IgD-negative memory B cell (primary cell): ENCODE results near the gene KCNV2. TPM values are rescaled to one million over a fixed set of nuclear protein-coding genes. Genes with fewer than 3 reads are reported as not detected.
A peak's percentile ranks its signal among the peaks of the same experiment; 100 is the strongest.
"Not testable (repeated sequence)": the region's sequence is repeated elsewhere in the genome, so short reads cannot be mapped to it uniquely, and the experiment has no call there.

Source experiments
- H3K27ac Mint-ChIP-seq, 3 donors: one replicate each; pipeline ENCODE4 v1.8.0; 2020 to 2022; ENCODE audit warnings: mild to moderate bottlenecking in 3 of 3, mixed read lengths in 3 of 3, moderate library complexity in 1 of 3
- H3K27me3 Mint-ChIP-seq: one replicate; pipeline ENCODE4 v1.8.0; 2021; ENCODE audit warnings: mixed read lengths
- H3K36me3 Mint-ChIP-seq: one replicate; pipeline ENCODE4 v1.8.0; 2020; ENCODE audit warnings: mild to moderate bottlenecking, mixed read lengths
- H3K4me1 Mint-ChIP-seq, 3 donors: one replicate each; pipeline ENCODE4 v1.8.0; 2020 to 2022; ENCODE audit warnings: mixed read lengths in 3 of 3, mild to moderate bottlenecking in 1 of 3
- H3K4me3 Mint-ChIP-seq, 4 donors: one replicate each; pipeline ENCODE4 v1.8.0; 2020 to 2022; ENCODE audit warnings: mild to moderate bottlenecking in 4 of 4, mixed read lengths in 4 of 4, moderate library complexity in 3 of 4
- H3K9me3 Mint-ChIP-seq, 3 donors: one replicate each; pipeline ENCODE4 v1.8.0; 2020 to 2021; ENCODE audit warnings: mixed read lengths in 3 of 3, mild to moderate bottlenecking in 1 of 3
- polyA plus RNA-seq: library from polyadenylated mRNA; unstranded; fragments of 300-500 nt; fragmentation: Illumina TruSeq; gene quantifications from one replicate; pipeline ENCODE4 v1.2.3, GENCODE V29; 2021

Gene KCNV2
- polyA plus RNA-seq, 1 donor from 2014 or later = not detected

GRCh38 chr9:2700909-2701550 is 16.3 kb upstream of the KCNV2 start:
- H3K27me3 Mint-ChIP-seq = peaks cover 2% of the 10 kb centered on the region
- no peaks in the 10 kb centered on the region for H3K9me3 Mint-ChIP-seq
- H3K4me3 Mint-ChIP-seq = no peak overlapping the region
- H3K4me1 Mint-ChIP-seq = no peaks in the 10 kb centered on the region
- H3K27ac Mint-ChIP-seq = no peak overlapping the region
- no peaks in the 10 kb centered on the region for H3K36me3 Mint-ChIP-seq

- Mint-ChIP-seq H3K9me3 (peaks cover 0 to 2% (median 0%) of the 10 kb centered on the region in 3 donors), H3K36me3 (no peaks in the 10 kb centered on the region), H3K27ac (no peak overlapping the region), H3K27me3 (peaks cover 2% of the 10 kb centered on the region), H3K4me3 (no peak overlapping the region), H3K4me1 (no peaks in the 10 kb centered on the region)
These were observed 12.8 kb upstream of the KCNV2 start for GRCh38 chr9:2704504-2704903.

- not testable (repeated sequence) for H3K4me3 Mint-ChIP-seq, H3K4me1 Mint-ChIP-seq, H3K9me3 Mint-ChIP-seq, H3K27me3 Mint-ChIP-seq, H3K36me3 Mint-ChIP-seq
- H3K27ac Mint-ChIP-seq = peak overlapping the region in 1 of 3 donors; percentile 4
These were observed 10.1 kb upstream of the KCNV2 start for GRCh38 chr9:2707256-2707655.

GRCh38 chr9:2709645-2710101 is 7.6 kb upstream of the KCNV2 start:
- Mint-ChIP-seq H3K4me3 (no peak overlapping the region), H3K4me1 (peaks cover 0 to 2% (median 0%) of the 10 kb centered on the region in 3 donors), H3K27ac (no peak overlapping the region), H3K27me3 (peaks cover 2% of the 10 kb centered on the region), H3K9me3 (peaks cover 0 to 6% (median 2%) of the 10 kb centered on the region in 3 donors), H3K36me3 (peaks cover 2% of the 10 kb centered on the region)

- Mint-ChIP-seq H3K27ac (no peak overlapping the region), H3K36me3 (peaks cover 2% of the 10 kb centered on the region), H3K4me3 (no peak overlapping the region), H3K27me3 (no peaks in the 10 kb centered on the region), H3K9me3 (peaks cover 0 to 6% (median 2%) of the 10 kb centered on the region in 3 donors), H3K4me1 (peaks cover 0 to 2% (median 0%) of the 10 kb centered on the region in 3 donors)
These were observed 5.6 kb upstream of the KCNV2 start for GRCh38 chr9:2711716-2712115.

GRCh38 chr9:2718001-2718697 is 839 bp downstream of the KCNV2 start:
- peaks cover 9% of the 10 kb centered on the region for H3K36me3 Mint-ChIP-seq
- H3K9me3 Mint-ChIP-seq = peaks cover 0 to 6% (median 3%) of the 10 kb centered on the region in 3 donors
- no peak overlapping the region for H3K4me3 Mint-ChIP-seq
- H3K27me3 Mint-ChIP-seq = no peaks in the 10 kb centered on the region
- no peaks in the 10 kb centered on the region for H3K4me1 Mint-ChIP-seq
- H3K27ac Mint-ChIP-seq = no peak overlapping the region

- Mint-ChIP-seq H3K4me1 (no peaks in the 10 kb centered on the region), H3K36me3 (peaks cover 8% of the 10 kb centered on the region), H3K27me3 (no peaks in the 10 kb centered on the region), H3K27ac (no peak overlapping the region), H3K9me3 (peaks cover 0 to 3% (median 2%) of the 10 kb centered on the region in 3 donors), H3K4me3 (no peak overlapping the region)
These were observed 1.4 kb downstream of the KCNV2 start for GRCh38 chr9:2718698-2719033.

GRCh38 chr9:2720179-2720654 is 2.9 kb downstream of the KCNV2 start:
- Mint-ChIP-seq H3K9me3 (peaks cover 0 to 3% (median 0%) of the 10 kb centered on the region in 3 donors), H3K36me3 (peaks cover 7% of the 10 kb centered on the region), H3K4me3 (no peak overlapping the region), H3K27me3 (no peaks in the 10 kb centered on the region), H3K27ac (no peak overlapping the region), H3K4me1 (no peaks in the 10 kb centered on the region)

GRCh38 chr9:2722715-2723114 is 5.4 kb downstream of the KCNV2 start:
- H3K4me3 Mint-ChIP-seq = no peak overlapping the region
- no peaks in the 10 kb centered on the region for H3K4me1 Mint-ChIP-seq
- peaks cover 0 to 3% (median 0%) of the 10 kb centered on the region in 3 donors for H3K9me3 Mint-ChIP-seq
- H3K27ac Mint-ChIP-seq = peak overlapping the region in 1 of 3 donors; percentile 53
- H3K27me3 Mint-ChIP-seq = no peaks in the 10 kb centered on the region
- peaks cover 5% of the 10 kb centered on the region for H3K36me3 Mint-ChIP-seq

GRCh38 chr9:2723376-2724065 is 6.2 kb downstream of the KCNV2 start:
- no peaks in the 10 kb centered on the region for H3K27me3 Mint-ChIP-seq
- peaks cover 0 to 3% (median 0%) of the 10 kb centered on the region in 3 donors for H3K9me3 Mint-ChIP-seq
- H3K36me3 Mint-ChIP-seq = peaks cover 5% of the 10 kb centered on the region
- H3K4me3 Mint-ChIP-seq = no peak overlapping the region
- H3K27ac Mint-ChIP-seq = peak overlapping the region in 1 of 3 donors; percentile 14
- H3K4me1 Mint-ChIP-seq = peaks cover 3 to 6% (median 5%) of the 10 kb centered on the region in 3 donors

- H3K4me1 Mint-ChIP-seq = peaks cover 3 to 6% (median 5%) of the 10 kb centered on the region in 3 donors
- no peaks in the 10 kb centered on the region for H3K27me3 Mint-ChIP-seq
- H3K36me3 Mint-ChIP-seq = no peaks in the 10 kb centered on the region
- no peak overlapping the region for H3K4me3 Mint-ChIP-seq
- no peak overlapping the region for H3K27ac Mint-ChIP-seq
- H3K9me3 Mint-ChIP-seq = no peaks in the 10 kb centered on the region
These were observed 7.8 kb downstream of the KCNV2 start for GRCh38 chr9:2725126-2725525.

GRCh38 chr9:2725898-2726649 is 8.8 kb downstream of the KCNV2 start:
- H3K4me1 Mint-ChIP-seq = peaks cover 3 to 6% (median 5%) of the 10 kb centered on the region in 3 donors
- no peaks in the 10 kb centered on the region for H3K9me3 Mint-ChIP-seq
- H3K4me3 Mint-ChIP-seq = no peak overlapping the region
- H3K27me3 Mint-ChIP-seq = no peaks in the 10 kb centered on the region
- H3K36me3 Mint-ChIP-seq = no peaks in the 10 kb centered on the region
- H3K27ac Mint-ChIP-seq = no peak overlapping the region

GRCh38 chr9:2726650-2727340 is 9.5 kb downstream of the KCNV2 start:
- Mint-ChIP-seq H3K27me3 (no peaks in the 10 kb centered on the region), H3K36me3 (no peaks in the 10 kb centered on the region), H3K4me3 (no peak overlapping the region), H3K4me1 (peaks cover 3 to 6% (median 5%) of the 10 kb centered on the region in 3 donors), H3K27ac (no peak overlapping the region), H3K9me3 (no peaks in the 10 kb centered on the region)

GRCh38 chr9:2727374-2727773 is 10.1 kb downstream of the KCNV2 start:
- Mint-ChIP-seq H3K4me1 (peaks cover 3 to 6% (median 5%) of the 10 kb centered on the region in 3 donors), H3K27me3 (no peaks in the 10 kb centered on the region), H3K27ac (no peak overlapping the region), H3K36me3 (no peaks in the 10 kb centered on the region), H3K9me3 (no peaks in the 10 kb centered on the region), H3K4me3 (no peak overlapping the region)
